ENCODE results near the gene DUSP22. TPM values are rescaled to one million over a fixed set of nuclear protein-coding genes. Genes with fewer than 3 reads are reported as not detected.

Gene DUSP22
- polyA plus RNA-seq, 1 of the 3 experiments (the other 2 are of a cell fraction): 6.8 TPM

- no peak for DNase-seq
- TF ChIP-seq REST (IDR thresholded peaks at IDR 0.05; ENCODE audit: low read depth, low read length): no peak
- no peak for TF ChIP-seq RCOR1 (IDR thresholded peaks at IDR 0.05; ENCODE audit: low read length)
- no peak for TF ChIP-seq FOXM1 (IDR thresholded peaks at IDR 0.05; ENCODE audit: low read depth)
- no peak for TF ChIP-seq YY1 (IDR thresholded peaks at IDR 0.05; ENCODE audit: low read depth)
- TF ChIP-seq TCF12 (IDR thresholded peaks at IDR 0.05): no peak
- TF ChIP-seq MAX (IDR thresholded peaks at IDR 0.05; ENCODE audit: low read depth): no peak
- TF ChIP-seq ELF1 (IDR thresholded peaks at IDR 0.05): no peak
- 46% methylated on average over 16 of the region's 16 CpGs for WGBS (ENCODE audit: low lambda C conversion rate)
- Histone ChIP-seq H3K4me3 (ENCODE audit: low read depth in 2 of 2, low read length in 1 of 2) (no peak overlapping the region), H3K9me3 (no peaks in the 10 kb centered on the region), H3K27ac (ENCODE audit: low read depth in 2 of 2, low read length in 1 of 2) (no peak overlapping the region), H3K9ac (no peak overlapping the region), H3K27me3 (ENCODE audit: insufficient read depth) (peaks cover 45% of the 10 kb centered on the region; the same call in 1 of the 2 replicates), H3K79me2 (ENCODE audit: insufficient read depth) (no peaks in the 10 kb centered on the region), H3F3A (replicated peaks; ENCODE audit: insufficient read depth) (no peaks in the 10 kb centered on the region), H3K4me2 (no peak overlapping the region), H2AFZ (ENCODE audit: low read depth) (no peak overlapping the region), H3K4me1 (ENCODE audit: control insufficient read depth in 1 of 2, insufficient read depth in 2 of 2, low read depth in 1 of 2, low read length in 1 of 2) (peaks cover 0 to 22% of the 10 kb centered on the region in 2 experiments; a peak in 1 of 4 replicates), H3K9me2 (no peaks in the 10 kb centered on the region), H3K36me3 (replicated peaks in 1 of 2; ENCODE audit: control insufficient read depth in 1 of 2, insufficient read depth in 2 of 2, low read length in 1 of 2) (no peaks in the 10 kb centered on the region), H4K20me1 (ENCODE audit: insufficient read depth) (no peaks in the 10 kb centered on the region)
- ChIA-PET POLR2A (no interaction called here), CTCF (no interaction called here)
These were observed 49.9 kb downstream of the DUSP22 start for GRCh38 chr6:341914-342831.

- H3K9me3 ChIP-seq: no peaks in the 10 kb centered on the region
- no peak overlapping the region for H3K27ac ChIP-seq (ENCODE audit: low read depth in 2 of 2, low read length in 1 of 2)
- H4K20me1 ChIP-seq (ENCODE audit: insufficient read depth): no peaks in the 10 kb centered on the region
- 52% methylated on average over 8 of the region's 8 CpGs for WGBS (ENCODE audit: low lambda C conversion rate)
- POLR2A ChIA-PET: no interaction called here
- no peaks in the 10 kb centered on the region for H3K79me2 ChIP-seq (ENCODE audit: insufficient read depth)
- H3K9ac ChIP-seq: no peak overlapping the region
- no peaks in the 10 kb centered on the region for H3K36me3 ChIP-seq (replicated peaks in 1 of 2; ENCODE audit: control insufficient read depth in 1 of 2, insufficient read depth in 2 of 2, low read length in 1 of 2)
- no peaks in the 10 kb centered on the region for H3F3A ChIP-seq (replicated peaks; ENCODE audit: insufficient read depth)
- peaks cover 39% of the 10 kb centered on the region; the same call in 1 of the 2 replicates for H3K27me3 ChIP-seq (ENCODE audit: insufficient read depth)
- TF ChIP-seq RFX5 (IDR thresholded peaks at IDR 0.05; ENCODE audit: low read length): no peak
- TF ChIP-seq POLR2AphosphoS5 (IDR thresholded peaks at IDR 0.05; ENCODE audit: low read depth, low read length): no peak
- TF ChIP-seq SMC3 (IDR thresholded peaks at IDR 0.05; ENCODE audit: low read depth, low read length): no peak
- TF ChIP-seq RAD21 (IDR thresholded peaks at IDR 0.05; ENCODE audit: low read length): no peak
- no peak for TF ChIP-seq EZH2phosphoT487 (IDR thresholded peaks at IDR 0.05; ENCODE audit: borderline replicate concordance, low read depth)
- no peak for TF ChIP-seq MXI1 (IDR thresholded peaks at IDR 0.05; ENCODE audit: low read depth, low read length)
- TF ChIP-seq SIN3A (IDR thresholded peaks at IDR 0.05; ENCODE audit: borderline replicate concordance, low read depth, low read length): no peak
- no peak for TF ChIP-seq FOXM1 (IDR thresholded peaks at IDR 0.05; ENCODE audit: low read depth)
- no peak for TF ChIP-seq TCF12 (IDR thresholded peaks at IDR 0.05)
- no peak for TF ChIP-seq CHD2 (IDR thresholded peaks at IDR 0.05; ENCODE audit: low read length, partially characterized antibody)
- H3K4me3 ChIP-seq (ENCODE audit: low read depth in 2 of 2, low read length in 1 of 2): no peak overlapping the region
- no peaks in the 10 kb centered on the region for H3K9me2 ChIP-seq
- peaks cover 0 to 22% of the 10 kb centered on the region in 2 experiments; a peak in 1 of 4 replicates for H3K4me1 ChIP-seq (ENCODE audit: control insufficient read depth in 1 of 2, insufficient read depth in 2 of 2, low read depth in 1 of 2, low read length in 1 of 2)
- H2AFZ ChIP-seq (ENCODE audit: low read depth): no peak overlapping the region
- no peak overlapping the region for H3K4me2 ChIP-seq
- no peak for DNase-seq
- CTCF ChIA-PET: no interaction called here
These were observed 50.5 kb downstream of the DUSP22 start for GRCh38 chr6:342832-343179.
